ENCODE data around the gene TAL1. TPM values are rescaled to one million over a fixed set of nuclear protein-coding genes. Genes with fewer than 3 reads are reported as not detected.

Gene TAL1
- total RNA-seq, 4 donors from 2014 or later: 0.34 to 1.7 (median 1.2) TPM

DNA sequence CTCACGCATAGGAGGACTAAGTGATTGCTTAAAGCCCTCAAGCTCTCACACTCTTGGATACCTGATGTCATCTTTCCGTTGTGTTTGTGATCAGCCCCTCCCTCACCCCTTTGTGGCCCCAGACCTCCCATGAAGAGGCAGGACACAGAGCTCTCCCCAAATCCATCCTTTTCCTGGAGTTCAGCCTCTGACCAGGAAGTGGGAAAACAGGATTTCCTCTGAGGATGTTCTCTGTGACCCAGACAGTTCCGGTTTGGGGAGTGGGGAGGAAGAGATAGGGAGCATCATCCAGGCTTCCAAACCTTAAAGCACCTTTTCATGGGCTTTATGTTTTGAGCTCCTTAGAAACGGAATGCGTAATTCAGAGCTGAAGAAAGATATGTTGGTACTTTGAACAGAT, 11.9 kb upstream of the TAL1 start:
- Histone ChIP-seq H3K27ac (no peak overlapping the region), H3K36me3 (no peaks in the 10 kb centered on the region), H3K27me3 (peaks cover 17% of the 10 kb centered on the region), H3K4me1 (no peaks in the 10 kb centered on the region), H3K9me3 (no peaks in the 10 kb centered on the region), H3K4me3 (no peak overlapping the region)
- TF ChIP-seq POLR2A (IDR thresholded peaks at IDR 0.05) (no peak), EP300 (IDR thresholded peaks at IDR 0.05) (no peak), POLR2AphosphoS5 (IDR thresholded peaks at IDR 0.05) (no peak)
- TF ChIP-seq, protein P1, sequence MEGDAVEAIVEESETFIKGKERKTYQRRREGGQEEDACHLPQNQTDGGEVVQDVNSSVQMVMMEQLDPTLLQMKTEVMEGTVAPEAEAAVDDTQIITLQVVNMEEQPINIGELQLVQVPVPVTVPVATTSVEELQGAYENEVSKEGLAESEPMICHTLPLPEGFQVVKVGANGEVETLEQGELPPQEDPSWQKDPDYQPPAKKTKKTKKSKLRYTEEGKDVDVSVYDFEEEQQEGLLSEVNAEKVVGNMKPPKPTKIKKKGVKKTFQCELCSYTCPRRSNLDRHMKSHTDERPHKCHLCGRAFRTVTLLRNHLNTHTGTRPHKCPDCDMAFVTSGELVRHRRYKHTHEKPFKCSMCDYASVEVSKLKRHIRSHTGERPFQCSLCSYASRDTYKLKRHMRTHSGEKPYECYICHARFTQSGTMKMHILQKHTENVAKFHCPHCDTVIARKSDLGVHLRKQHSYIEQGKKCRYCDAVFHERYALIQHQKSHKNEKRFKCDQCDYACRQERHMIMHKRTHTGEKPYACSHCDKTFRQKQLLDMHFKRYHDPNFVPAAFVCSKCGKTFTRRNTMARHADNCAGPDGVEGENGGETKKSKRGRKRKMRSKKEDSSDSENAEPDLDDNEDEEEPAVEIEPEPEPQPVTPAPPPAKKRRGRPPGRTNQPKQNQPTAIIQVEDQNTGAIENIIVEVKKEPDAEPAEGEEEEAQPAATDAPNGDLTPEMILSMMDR (IDR thresholded peaks at IDR 0.05): no peak
- DNase-seq (ENCODE audit: low spot score in 2 of 2): no peak
- 63% methylated on average over 5 of the region's 5 CpGs for WGBS

- Histone ChIP-seq H3K27me3 (peaks cover 17% of the 10 kb centered on the region), H3K9me3 (no peaks in the 10 kb centered on the region), H3K4me1 (no peaks in the 10 kb centered on the region), H3K27ac (no peak overlapping the region), H3K36me3 (no peaks in the 10 kb centered on the region), H3K4me3 (no peak overlapping the region)
- WGBS: 82% methylated on average over 11 of the region's 11 CpGs
- DNase-seq (ENCODE audit: low spot score in 2 of 2): no peak
- TF ChIP-seq POLR2A (IDR thresholded peaks at IDR 0.05) (no peak), EP300 (IDR thresholded peaks at IDR 0.05) (no peak), POLR2AphosphoS5 (IDR thresholded peaks at IDR 0.05) (no peak)
Observed at GRCh38 chr1:47241114-47242113, 9.4 kb upstream of the TAL1 start.

DNA sequence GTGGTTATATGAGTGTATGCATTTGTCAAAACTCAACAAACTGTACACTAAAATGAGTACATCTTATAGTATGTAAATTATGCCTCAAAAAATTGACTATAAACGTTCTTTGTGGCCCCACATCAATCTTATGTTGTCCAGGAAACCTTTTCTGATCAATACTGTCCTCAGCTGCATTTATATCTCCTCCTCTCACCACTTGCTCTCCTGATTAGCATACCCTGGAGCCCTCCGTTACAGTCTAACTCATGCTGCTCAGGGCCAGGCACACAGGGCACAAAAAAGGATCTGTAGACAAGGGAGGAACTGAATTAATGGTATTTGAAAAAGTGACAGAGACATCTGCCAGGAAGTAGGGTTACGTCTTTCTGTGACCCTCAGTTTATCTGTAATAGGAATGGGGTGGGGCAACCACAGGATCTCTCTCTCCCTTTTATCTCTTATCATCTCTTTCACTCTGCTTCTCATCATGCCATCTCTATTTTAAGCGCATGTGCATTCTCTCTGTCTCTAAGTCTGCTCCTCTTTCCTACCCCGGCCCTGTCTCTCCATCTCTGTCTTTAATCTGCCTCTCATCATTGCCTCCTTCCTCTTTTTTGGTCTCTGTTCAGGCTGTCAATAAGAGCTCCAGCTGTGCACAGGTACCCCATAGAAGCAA, 7.0 kb upstream of the TAL1 start:
- no peak for DNase-seq (ENCODE audit: low spot score in 2 of 2)

GRCh38 chr1:47235806-47236205, 3.8 kb upstream of the TAL1 start:
- no peak for TF ChIP-seq POLR2AphosphoS5 (IDR thresholded peaks at IDR 0.05)
- no peak for TF ChIP-seq EP300 (IDR thresholded peaks at IDR 0.05)
- TF ChIP-seq, protein P1 (IDR thresholded peaks at IDR 0.05): no peak
- no peak for TF ChIP-seq POLR2A (IDR thresholded peaks at IDR 0.05)
- Histone ChIP-seq H3K4me3 (no peak overlapping the region), H3K4me1 (peaks cover 18% of the 10 kb centered on the region), H3K27ac (no peak overlapping the region), H3K36me3 (no peaks in the 10 kb centered on the region), H3K9me3 (no peaks in the 10 kb centered on the region), H3K27me3 (peaks cover 51% of the 10 kb centered on the region)
- WGBS: 85% methylated on average over 4 of the region's 4 CpGs
- no peak for DNase-seq (ENCODE audit: low spot score in 2 of 2)

More for the DNA sequence above, 7.0 kb upstream of the TAL1 start:
- TF ChIP-seq POLR2AphosphoS5 (IDR thresholded peaks at IDR 0.05): no peak
- Histone ChIP-seq H3K4me1 (no peaks in the 10 kb centered on the region), H3K36me3 (no peaks in the 10 kb centered on the region), H3K9me3 (no peaks in the 10 kb centered on the region), H3K4me3 (no peak overlapping the region), H3K27ac (no peak overlapping the region), H3K27me3 (peaks cover 27% of the 10 kb centered on the region)
- WGBS: 56% methylated on average over 5 of the region's 5 CpGs

DNA sequence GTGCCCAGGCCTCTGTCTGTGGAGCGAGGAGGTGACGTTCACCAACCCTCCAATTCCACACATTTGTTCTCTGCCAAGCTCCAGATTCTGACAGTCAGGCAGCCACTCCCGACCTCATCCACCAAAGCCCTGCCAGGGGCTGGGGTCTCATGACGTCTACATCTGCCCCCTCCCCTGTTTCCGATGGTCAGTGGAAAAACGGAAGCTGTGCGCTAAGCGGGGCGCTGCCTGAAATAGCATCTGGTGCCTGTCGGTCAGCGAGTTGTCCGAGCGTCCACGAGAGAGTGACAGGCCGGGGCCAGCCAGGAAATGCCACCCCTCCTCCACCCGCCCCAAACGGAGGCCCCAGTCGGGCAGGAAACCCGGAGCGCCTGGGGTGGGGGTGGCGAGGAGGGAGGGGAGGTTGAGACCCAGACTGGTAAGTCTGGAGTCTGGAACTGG, 3.2 kb upstream of the TAL1 start:
- peak in 1 of 2 donors; percentile 81 for DNase-seq (ENCODE audit: low spot score in 2 of 2)
- TF ChIP-seq POLR2AphosphoS5 (IDR thresholded peaks at IDR 0.05) (no peak), POLR2A (IDR thresholded peaks at IDR 0.05) (no peak), EP300 (IDR thresholded peaks at IDR 0.05) (no peak)
- TF ChIP-seq, protein P1 (IDR thresholded peaks at IDR 0.05): no peak
- 35% methylated on average over 14 of the region's 21 CpGs for WGBS
- peaks cover 18% of the 10 kb centered on the region for H3K4me1 ChIP-seq
- no peak overlapping the region for H3K4me3 ChIP-seq
- H3K27me3 ChIP-seq: peaks cover 57% of the 10 kb centered on the region
- no peaks in the 10 kb centered on the region for H3K9me3 ChIP-seq
- no peaks in the 10 kb centered on the region for H3K36me3 ChIP-seq
- no peak overlapping the region for H3K27ac ChIP-seq

DNA sequence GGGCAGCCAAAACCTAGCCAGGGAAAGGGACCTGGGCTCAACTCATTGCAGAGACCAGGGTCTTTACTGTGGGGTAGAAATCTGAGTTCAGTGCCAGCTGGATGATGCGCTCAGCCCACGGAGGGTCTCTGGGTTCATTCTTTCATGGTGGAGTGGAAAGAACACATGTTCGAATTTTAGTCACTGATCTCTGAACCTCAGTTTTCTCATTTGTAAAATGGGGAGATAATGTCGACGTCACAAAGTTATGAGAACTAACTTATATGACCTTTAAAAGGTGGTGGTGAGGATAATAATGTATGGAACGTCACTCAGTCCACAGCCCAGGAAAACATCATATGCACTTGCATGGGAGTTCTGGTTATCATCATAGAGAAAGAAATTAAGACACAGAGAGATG, 1.2 kb upstream of the TAL1 start:
- DNase-seq (ENCODE audit: low spot score in 2 of 2): no peak
- Histone ChIP-seq H3K27ac (no peak overlapping the region), H3K9me3 (no peaks in the 10 kb centered on the region), H3K4me3 (no peak overlapping the region), H3K27me3 (peaks cover 71% of the 10 kb centered on the region), H3K36me3 (no peaks in the 10 kb centered on the region), H3K4me1 (peaks cover 28% of the 10 kb centered on the region)
- 80% methylated on average over 6 of the region's 6 CpGs for WGBS
- no peak for TF ChIP-seq EP300 (IDR thresholded peaks at IDR 0.05)
- TF ChIP-seq POLR2AphosphoS5 (IDR thresholded peaks at IDR 0.05): no peak
- TF ChIP-seq POLR2A (IDR thresholded peaks at IDR 0.05): no peak
- TF ChIP-seq, protein P1 (IDR thresholded peaks at IDR 0.05): no peak
